K562 (cell line): ENCODE data around the gene ST3GAL3. TPM values are rescaled to one million over a fixed set of nuclear protein-coding genes. Genes with fewer than 3 reads are reported as not detected.

Source experiments
- ATAC-seq: fragments of 200-7000 bp; cut with Tn5 transposase; 3 replicates; pipeline ENCODE4 v1.9.1; 2020; ENCODE audit warnings: moderate library complexity
- BruUV-seq: library from RNA; stranded (reverse); fragments of 400-500 nt; replicated peaks from 2 replicates; lab custom pipeline; 2021; lab: Mats Ljungman, UMichigan
- CTCF ChIA-PET: fragments of 300-600 bp; formaldehyde crosslinking; extraction: SDS; loops from one replicate; lab custom pipeline; 2021; ENCODE audit warnings: low intra/inter-chr PET ratio; lab: Yijun Ruan, JAX
- POLR2A ChIA-PET: fragments of 300-600, 350-650 bp; sonication (Branson Sonifier 250); formaldehyde crosslinking; extraction: SDS; loops from one replicate; lab custom pipeline; 2021; ENCODE audit warnings: antibody characterized with exemption, inconsistent platforms; lab: Yijun Ruan, JAX
- DNase-seq, 4 experiments: peaks; one replicate each; pipeline versions ENCODE4 v3.0.0 to v3.0.0-alpha.2; 2011 to 2018; ENCODE audit warnings: low spot score in 3 of 4, mixed read lengths in 3 of 4; ENCODE audit errors: extremely low read depth in 1 of 4
- FAIRE-seq: peaks from 2 replicates; lab custom pipeline; 2011; peaks lifted over from hg19 to GRCh38; lab: Jason Lieb, UNC
- H2AFZ ChIP-seq: 2 replicates; pipeline ENCODE4 v1.6.0; 2011; ENCODE audit warnings: low read depth, low read length, control low read depth, inconsistent platforms
- H3K27ac ChIP-seq: fragments of 200-600 bp; 3 replicates; pipeline ENCODE4 v1.8.0; 2011; ENCODE audit warnings: low read depth, mild to moderate bottlenecking, control low read depth, inconsistent platforms, low read length, moderate library complexity, mixed read lengths; ENCODE audit errors: extremely low read depth
- H3K27me3 ChIP-seq, 2 experiments: fragments of 300-600 bp in 1 of 2; 2 replicates in 1 of 2; 3 replicates in 1 of 2; pipeline versions ENCODE4 v1.6.0 to v1.8.0; 2011; ENCODE audit warnings: inconsistent platforms in 2 of 2, low read length in 2 of 2, mild to moderate bottlenecking in 1 of 2, mixed read lengths in 1 of 2, moderate library complexity in 1 of 2; ENCODE audit not compliant: control insufficient read depth in 2 of 2, insufficient read depth in 2 of 2
- H3K36me3 ChIP-seq: fragments of 300-600 bp; 3 replicates; pipeline ENCODE4 v1.8.0; 2011; ENCODE audit warnings: mild to moderate bottlenecking, low read length, inconsistent platforms; ENCODE audit not compliant: control insufficient read depth, insufficient read depth
- H3K4me1 ChIP-seq, 2 experiments: fragments of 200-600 bp in 1 of 2; replicated peaks in 1 of 2; 2 replicates in 1 of 2; 3 replicates in 1 of 2; pipeline versions ENCODE4 v1.5.1 to v1.8.0; 2011; ENCODE audit warnings: inconsistent platforms in 2 of 2, low read length in 2 of 2, mild to moderate bottlenecking in 1 of 2, mixed read lengths in 1 of 2, moderate library complexity in 1 of 2; ENCODE audit not compliant: control insufficient read depth in 2 of 2, insufficient read depth in 2 of 2
- H3K4me2 ChIP-seq: 2 replicates; pipeline ENCODE4 v1.6.1; 2011; ENCODE audit warnings: low read length, control low read depth, inconsistent platforms, mixed read lengths; ENCODE audit not compliant: insufficient read depth
- H3K4me3 ChIP-seq: fragments of 200-600 bp; sonication (generic), shearing (Covaris generic); 2 replicates; pipeline ENCODE4 v1.5.1; 2016; ENCODE audit warnings: control low read depth, inconsistent platforms
- H3K79me2 ChIP-seq: fragments of 200-600 bp; 3 replicates; pipeline ENCODE4 v1.8.0; 2011; ENCODE audit warnings: low read length, inconsistent platforms; ENCODE audit not compliant: control insufficient read depth, insufficient read depth
- H3K9ac ChIP-seq, 2 experiments: 2 replicates each; pipeline versions ENCODE4 v1.6.0 to v1.6.1; 2011; ENCODE audit warnings: low read depth in 2 of 2, low read length in 2 of 2, control low read depth in 1 of 2, inconsistent platforms in 1 of 2, mild to moderate bottlenecking in 1 of 2, mixed read lengths in 1 of 2; ENCODE audit not compliant: insufficient read depth in 1 of 2
- H3K9me1 ChIP-seq: one replicate; pipeline ENCODE4 v1.6.0; 2011; ENCODE audit warnings: inconsistent platforms, mild to moderate bottlenecking, low read length, moderate library complexity; ENCODE audit not compliant: control insufficient read depth, insufficient read depth
- H3K9me3 ChIP-seq: replicated peaks from 2 replicates; pipeline ENCODE4 v1.5.1; 2011; ENCODE audit warnings: low read depth, low read length, inconsistent platforms; ENCODE audit not compliant: control insufficient read depth, insufficient read depth
- H4K20me1 ChIP-seq: replicated peaks from 2 replicates; pipeline ENCODE4 v1.6.1; 2011; ENCODE audit warnings: low read length, inconsistent platforms, mixed read lengths; ENCODE audit not compliant: control insufficient read depth, insufficient read depth
- CTCF ChIP-seq, 3 experiments: IDR thresholded peaks in 2 of 3; conservative IDR thresholded peaks in 1 of 3; 2 replicates each; pipeline ENCODE4 v1.5.1; 2011 to 2012; ENCODE audit warnings: low read length in 3 of 3, mild to moderate bottlenecking in 3 of 3, control low read depth in 2 of 3, improper control_type of control experiment in 1 of 3, inconsistent platforms in 1 of 3, low read depth in 1 of 3, mixed read lengths in 1 of 3, moderate library complexity in 1 of 3; ENCODE audit not compliant: insufficient read depth in 2 of 3
- ID3 ChIP-seq, 2 experiments: fragments of 250-450 bp in 1 of 2; fragments of 450-650 bp in 1 of 2; sonication (Bioruptor Pico) in 1 of 2; IDR thresholded peaks; 2 replicates each; pipeline versions ENCODE4 v1.6.1 to v1.8.0; 2016 to 2021; ENCODE audit warnings: mild to moderate bottlenecking in 2 of 2, moderate library complexity in 2 of 2, missing compliant biosample characterization in 1 of 2, missing genetic modification characterization in 1 of 2
- NR2C2 ChIP-seq, 2 experiments: fragments of 200-800 bp in 1 of 2; sonication (Bioruptor generic) in 1 of 2; sonication (generic) in 1 of 2; formaldehyde crosslinking in 1 of 2; IDR thresholded peaks; 2 replicates each; pipeline versions ENCODE4 v1.6.1 to v1.8.0; 2016 to 2022; ENCODE audit warnings: mild to moderate bottlenecking in 1 of 2, missing compliant biosample characterization in 1 of 2, missing genetic modification characterization in 1 of 2, missing genetic modification reagents in 1 of 2
- OTX1 ChIP-seq: fragments of 450-650 bp; formaldehyde crosslinking; IDR thresholded peaks from 2 replicates; pipeline ENCODE4 v1.4.0; 2022; ENCODE audit warnings: mild to moderate bottlenecking
- U2AF1 ChIP-seq: fragments of 200-400 bp; formaldehyde crosslinking; optimal IDR thresholded peaks from 2 replicates; pipeline ENCODE3; 2017; ENCODE audit warnings: mild to moderate bottlenecking, low read depth, low read length, moderate library complexity
- ZNF280B ChIP-seq: fragments of 250-450 bp; sonication (Bioruptor Pico); IDR thresholded peaks from 2 replicates; pipeline ENCODE4 v1.5.1; 2021; ENCODE audit warnings: mild to moderate bottlenecking
- WGBS: fragments of 100-300 bp; shearing (Covaris generic); methylation state at CpG from one replicate; pipeline ENCODE4 v1.1.6; 2016; ENCODE audit warnings: low coverage, mixed read lengths; ENCODE audit not compliant: insufficient coverage; ENCODE audit errors: missing lambda C conversion rate; 5-methylcytosine and 5-hydroxymethylcytosine counted together
- in situ Hi-C: fragments of 300-500 bp; cut with MboI; formaldehyde crosslinking; loops from 4 replicates; pipeline ENCODE4 v1.15.0; 2018; ENCODE audit warnings: inconsistent platforms, mixed read lengths
- intact Hi-C: fragments of 100-400 bp; cut with micrococcal nuclease; formaldehyde crosslinking; loops from 2 replicates; pipeline ENCODE4 v1.14.2; 2022
- polyA plus RNA-seq, 8 experiments: library from polyadenylated mRNA; depleted of rRNA in 4 of 8; stranded (reverse) in 5 of 8; unstranded in 3 of 8; fragments of >200 nt; fragmentation: Nextera tagmentation in 2 of 8; fragmentation: Illumina TruSeq in 1 of 8; extraction: Ambion mirVana in 2 of 8; extraction: Trizol in 1 of 8; gene quantifications; 2 replicates each; pipeline versions ENCODE4 v1.2.1 to v1.2.3, GENCODE V29; 2011 to 2014; ENCODE audit warnings: inconsistent platforms in 1 of 8, missing spikeins in 1 of 8
- total RNA-seq, 7 experiments: library from RNA; depleted of rRNA in 6 of 7; stranded (reverse); fragments of >200 nt in 6 of 7; fragmentation: Illumina TruSeq in 2 of 7; extraction: Trizol in 2 of 7; gene quantifications; 2 replicates each; pipeline versions ENCODE4 v1.2.1 to v1.2.3, GENCODE V29; 2011 to 2021; ENCODE audit warnings: low replicate concordance in 1 of 7

Gene ST3GAL3
- total and polyA plus RNA-seq, 9 of the 15 experiments (the other 6 are each of a cell fraction or from before 2014, with no cell fraction given): 1.2 to 18.9 (median 11.0) TPM

- no peaks in the 10 kb centered on the region for H3K79me2 ChIP-seq
- no peak overlapping the region for H3K4me2 ChIP-seq
- POLR2A ChIA-PET: interaction anchor here (0.7 to 1.4 kb wide), 3 partner anchors 9 to 70 kb away, joined by 3 to 4 read pairs (median 4); no protein-coding TSS in a partner anchor
- DNase-seq (peak in 1 of 4 experiments; percentile 42), FAIRE-seq (peak; percentile 19), ATAC-seq (peak; percentile 78)
- no peaks in the 10 kb centered on the region for H3K27me3 ChIP-seq
- no peaks in the 10 kb centered on the region for H3K36me3 ChIP-seq
- WGBS: 40% methylated on average over 1 of the region's 2 CpGs
- no peak overlapping the region for H3K27ac ChIP-seq
- no peaks in the 10 kb centered on the region for H3K9me3 ChIP-seq
- H3K9ac ChIP-seq: no peak overlapping the region
- H3K4me3 ChIP-seq: no peak overlapping the region
- no peak overlapping the region for H2AFZ ChIP-seq
- CTCF ChIA-PET: no interaction called here
- H3K9me1 ChIP-seq: no peaks in the 10 kb centered on the region
- H4K20me1 ChIP-seq: no peaks in the 10 kb centered on the region
- peaks cover 3 to 5% of the 10 kb centered on the region in 2 experiments; a peak in 2 of 5 replicates for H3K4me1 ChIP-seq
- in situ Hi-C loops (no loop called here), intact Hi-C loops (no loop called here)
- TF ChIP-seq ID3 (CRISPR knock-in tag; IDR thresholded peaks at IDR 0.05): no peak
- TF ChIP-seq ID3 (tag; IDR thresholded peaks at IDR 0.05): no peak
- TF ChIP-seq U2AF1: no peak
- no TSS peak for BruUV-seq
These were observed 15.5 kb downstream of the ST3GAL3 start for GRCh38 chr1:43722810-43723209.

- no peaks in the 10 kb centered on the region for H3K9me3 ChIP-seq
- H3K9ac ChIP-seq: no peak overlapping the region
- no TSS peak for BruUV-seq
- ATAC-seq (peak; percentile 67), FAIRE-seq (no peak), DNase-seq (no peak)
- no peak overlapping the region for H3K4me2 ChIP-seq
- no peak overlapping the region for H3K4me3 ChIP-seq
- no peaks in the 10 kb centered on the region for H3K9me1 ChIP-seq
- H3K4me1 ChIP-seq: peaks cover 3 to 8% of the 10 kb centered on the region in 2 experiments; a peak in 3 of 5 replicates
- ChIA-PET POLR2A (interaction anchor here (0.7 kb wide), 1 partner anchor 191 kb away, joined by 3 read pairs; no protein-coding TSS in a partner anchor), CTCF (no interaction called here)
- no peaks in the 10 kb centered on the region for H3K36me3 ChIP-seq
- intact Hi-C loops: no loop called here
- H2AFZ ChIP-seq: no peak overlapping the region
- H3K79me2 ChIP-seq: peaks cover 11% of the 10 kb centered on the region
- 75% methylated on average over 4 of the region's 4 CpGs for WGBS
- in situ Hi-C loops: no loop called here
- H4K20me1 ChIP-seq: 0 out of 2 replicates have a peak, but pooled peaks cover 4% of the 10 kb centered on the region
- H3K27ac ChIP-seq: no peak overlapping the region; the same call in 2 of the 3 replicates
- TF ChIP-seq CTCF (IDR thresholded peaks at IDR 0.05 in 2 of 3, conservative IDR thresholded peaks at IDR 0.05 in 1 of 3; ENCODE audit: insufficient read depth in 2 of 3, low read depth in 1 of 3, low read length in 3 of 3): 0 out of 6 replicates have a peak, but pooled peaks of 1 of the 3 experiments have one; percentile 30
- no peak for TF ChIP-seq NR2C2 (CRISPR knock-in tag; IDR thresholded peaks at IDR 0.05)
- TF ChIP-seq NR2C2 (tag; IDR thresholded peaks at IDR 0.05): no peak
- TF ChIP-seq OTX1 (CRISPR knock-in tag): no peak
- TF ChIP-seq ZNF280B (CRISPR knock-in tag): no peak
- no peaks in the 10 kb centered on the region for H3K27me3 ChIP-seq
These were observed 22.6 kb downstream of the ST3GAL3 start for GRCh38 chr1:43729816-43730463.
